G401 (cell line): Measurements from ENCODE around the gene ATP5PF. TPM values are rescaled to one million over a fixed set of nuclear protein-coding genes. Genes with fewer than 3 reads are reported as not detected.

ENCODE experiments used
- total RNA-seq: library from RNA; depleted of rRNA; stranded (reverse); fragments of >200 nt; shearing (Covaris generic); gene quantifications from 2 replicates; pipeline ENCODE4 v1.2.3, GENCODE V29; 2014; rRNA removed

The ATP5PF gene
- total RNA-seq, 1 experiment from 2014 or later, result 78.2 TPM

Other genes with a start within 250 kb of the ATP5PF start
- 45.4 and 70.9 TPM in 2 replicates for gene MRPL39, start 127.4 kb downstream of the ATP5PF start, total RNA-seq
- not detected in 2 replicates for gene JAM2, start 95.6 kb downstream of the ATP5PF start, total RNA-seq
- 12.4 and 19.9 TPM in 2 replicates for gene GABPA, start 68 bp upstream of the ATP5PF start, total RNA-seq